ENCODE measurements around the gene ZDBF2. TPM values are rescaled to one million over a fixed set of nuclear protein-coding genes. Genes with fewer than 3 reads are reported as not detected.

Gene ZDBF2
- total and polyA plus RNA-seq, 9 of the 15 experiments (the other 6 are each of a cell fraction or from before 2014, with no cell fraction given), result 0.01 to 0.04 (median 0.03) TPM; not detected in 3

DNA sequence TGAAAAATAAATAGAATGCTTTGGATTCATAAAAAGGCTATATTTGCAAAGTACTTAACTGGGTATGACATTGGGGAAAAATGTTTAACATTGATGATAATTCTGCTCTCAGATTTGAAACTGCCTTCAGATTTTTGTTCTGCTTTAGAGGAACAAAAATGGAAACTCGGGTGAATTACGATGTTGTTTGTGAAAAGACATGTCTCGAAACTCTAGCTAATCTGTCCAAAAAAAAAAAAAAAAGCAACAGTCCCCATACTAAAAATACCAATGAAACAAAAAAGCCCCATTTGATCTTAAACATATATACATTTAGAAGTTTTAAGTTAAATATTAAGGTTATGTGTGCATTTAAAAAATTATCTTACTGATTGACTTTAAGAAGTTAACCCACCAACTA, 3.0 kb downstream of the ZDBF2 start (continued):
- TF ChIP-seq, protein P1, sequence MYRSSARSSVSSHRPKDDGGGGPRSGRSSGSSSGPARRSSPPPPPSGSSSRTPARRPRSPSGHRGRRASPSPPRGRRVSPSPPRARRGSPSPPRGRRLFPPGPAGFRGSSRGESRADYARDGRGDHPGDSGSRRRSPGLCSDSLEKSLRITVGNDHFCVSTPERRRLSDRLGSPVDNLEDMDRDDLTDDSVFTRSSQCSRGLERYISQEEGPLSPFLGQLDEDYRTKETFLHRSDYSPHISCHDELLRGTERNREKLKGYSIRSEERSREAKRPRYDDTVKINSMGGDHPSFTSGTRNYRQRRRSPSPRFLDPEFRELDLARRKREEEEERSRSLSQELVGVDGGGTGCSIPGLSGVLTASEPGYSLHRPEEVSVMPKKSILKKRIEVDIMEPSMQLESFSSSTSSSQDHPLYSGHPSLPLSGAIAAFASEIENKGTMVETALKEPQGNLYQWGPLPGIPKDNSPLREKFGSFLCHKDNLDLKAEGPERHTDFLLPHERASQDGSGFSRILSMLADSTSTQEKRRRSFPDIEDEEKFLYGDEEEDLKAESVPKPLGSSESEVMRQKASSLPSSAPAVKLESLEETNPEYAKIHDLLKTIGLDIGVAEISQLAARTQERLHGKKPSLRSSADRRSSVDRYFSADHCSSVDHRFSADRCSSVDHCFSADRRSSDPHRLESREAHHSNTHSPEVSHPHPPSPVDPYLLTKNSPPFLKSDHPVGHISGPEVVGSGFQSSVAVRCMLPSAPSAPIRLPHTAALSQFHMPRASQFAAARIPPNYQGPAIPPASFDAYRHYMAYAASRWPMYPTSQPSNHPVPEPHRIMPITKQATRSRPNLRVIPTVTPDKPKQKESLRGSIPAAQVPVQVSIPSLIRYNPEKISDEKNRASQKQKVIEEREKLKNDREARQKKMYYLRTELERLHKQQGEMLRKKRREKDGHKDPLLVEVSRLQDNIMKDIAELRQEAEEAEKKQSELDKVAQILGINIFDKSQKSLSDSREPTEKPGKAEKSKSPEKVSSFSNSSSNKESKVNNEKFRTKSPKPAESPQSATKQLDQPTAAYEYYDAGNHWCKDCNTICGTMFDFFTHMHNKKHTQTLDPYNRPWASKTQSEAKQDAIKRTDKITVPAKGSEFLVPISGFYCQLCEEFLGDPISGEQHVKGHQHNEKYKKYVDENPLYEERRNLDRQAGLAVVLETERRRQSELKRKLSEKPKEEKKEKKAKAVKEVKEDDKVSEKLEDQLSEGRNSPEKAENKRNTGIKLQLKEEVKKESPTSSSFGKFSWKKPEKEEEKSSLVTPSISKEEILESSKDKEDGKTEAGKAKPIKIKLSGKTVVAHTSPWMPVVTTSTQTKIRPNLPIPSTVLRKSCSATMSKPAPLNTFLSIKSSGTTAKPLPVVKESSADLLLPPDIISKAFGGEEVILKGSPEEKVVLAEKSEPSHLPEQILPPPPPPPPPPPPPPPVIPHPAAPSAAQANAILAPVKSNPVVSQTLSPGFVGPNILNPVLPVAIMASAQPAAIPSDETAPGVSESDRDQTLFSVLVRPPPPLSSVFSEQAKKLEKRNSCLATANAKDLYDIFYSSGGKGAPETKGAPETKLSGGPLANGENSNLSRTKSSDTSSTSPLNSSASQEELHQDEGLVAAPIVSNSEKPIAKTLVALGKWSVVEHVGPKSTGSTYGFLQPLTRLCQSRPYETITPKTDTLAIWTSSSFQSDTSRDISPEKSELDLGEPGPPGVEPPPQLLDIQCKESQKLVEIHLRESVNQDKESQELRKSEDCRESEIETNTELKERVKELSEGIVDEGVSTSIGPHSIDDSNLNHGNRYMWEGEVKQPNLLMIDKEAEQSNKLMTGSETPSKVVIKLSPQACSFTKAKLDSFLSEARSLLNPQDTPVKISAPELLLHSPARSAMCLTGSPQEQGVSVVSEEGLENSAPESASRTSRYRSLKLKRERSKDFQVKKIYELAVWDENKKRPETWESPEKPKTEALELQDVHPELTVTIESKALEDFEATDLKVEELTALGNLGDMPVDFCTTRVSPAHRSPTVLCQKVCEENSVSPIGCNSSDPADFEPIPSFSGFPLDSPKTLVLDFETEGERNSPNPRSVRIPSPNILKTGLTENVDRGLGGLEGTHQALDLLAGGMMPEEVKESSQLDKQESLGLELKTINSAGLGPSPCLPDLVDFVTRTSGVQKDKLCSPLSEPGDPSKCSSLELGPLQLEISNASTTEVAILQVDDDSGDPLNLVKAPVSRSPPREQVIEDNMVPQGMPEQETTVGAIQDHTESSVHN (IDR thresholded peaks at IDR 0.05; ENCODE audit: borderline replicate concordance in 1 of 2, low read depth in 1 of 2), result no peak
- TF ChIP-seq ZNF408 (CRISPR knock-in tag; IDR thresholded peaks at IDR 0.05; ENCODE audit: low read depth), result no peak
- TF ChIP-seq, protein P2, sequence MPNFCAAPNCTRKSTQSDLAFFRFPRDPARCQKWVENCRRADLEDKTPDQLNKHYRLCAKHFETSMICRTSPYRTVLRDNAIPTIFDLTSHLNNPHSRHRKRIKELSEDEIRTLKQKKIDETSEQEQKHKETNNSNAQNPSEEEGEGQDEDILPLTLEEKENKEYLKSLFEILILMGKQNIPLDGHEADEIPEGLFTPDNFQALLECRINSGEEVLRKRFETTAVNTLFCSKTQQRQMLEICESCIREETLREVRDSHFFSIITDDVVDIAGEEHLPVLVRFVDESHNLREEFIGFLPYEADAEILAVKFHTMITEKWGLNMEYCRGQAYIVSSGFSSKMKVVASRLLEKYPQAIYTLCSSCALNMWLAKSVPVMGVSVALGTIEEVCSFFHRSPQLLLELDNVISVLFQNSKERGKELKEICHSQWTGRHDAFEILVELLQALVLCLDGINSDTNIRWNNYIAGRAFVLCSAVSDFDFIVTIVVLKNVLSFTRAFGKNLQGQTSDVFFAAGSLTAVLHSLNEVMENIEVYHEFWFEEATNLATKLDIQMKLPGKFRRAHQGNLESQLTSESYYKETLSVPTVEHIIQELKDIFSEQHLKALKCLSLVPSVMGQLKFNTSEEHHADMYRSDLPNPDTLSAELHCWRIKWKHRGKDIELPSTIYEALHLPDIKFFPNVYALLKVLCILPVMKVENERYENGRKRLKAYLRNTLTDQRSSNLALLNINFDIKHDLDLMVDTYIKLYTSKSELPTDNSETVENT (CRISPR knock-in tag; IDR thresholded peaks at IDR 0.05), result no peak
- TF ChIP-seq, protein P3, sequence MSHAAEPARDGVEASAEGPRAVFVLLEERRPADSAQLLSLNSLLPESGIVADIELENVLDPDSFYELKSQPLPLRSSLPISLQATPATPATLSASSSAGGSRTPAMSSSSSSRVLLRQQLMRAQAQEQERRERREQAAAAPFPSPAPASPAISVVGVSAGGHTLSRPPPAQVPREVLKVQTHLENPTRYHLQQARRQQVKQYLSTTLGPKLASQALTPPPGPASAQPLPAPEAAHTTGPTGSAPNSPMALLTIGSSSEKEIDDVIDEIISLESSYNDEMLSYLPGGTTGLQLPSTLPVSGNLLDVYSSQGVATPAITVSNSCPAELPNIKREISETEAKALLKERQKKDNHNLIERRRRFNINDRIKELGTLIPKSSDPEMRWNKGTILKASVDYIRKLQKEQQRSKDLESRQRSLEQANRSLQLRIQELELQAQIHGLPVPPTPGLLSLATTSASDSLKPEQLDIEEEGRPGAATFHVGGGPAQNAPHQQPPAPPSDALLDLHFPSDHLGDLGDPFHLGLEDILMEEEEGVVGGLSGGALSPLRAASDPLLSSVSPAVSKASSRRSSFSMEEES (CRISPR knock-in tag; IDR thresholded peaks at IDR 0.05), result no peak
- TF ChIP-seq IFI16 (CRISPR knock-in tag; IDR thresholded peaks at IDR 0.05), result no peak
- no peak for TF ChIP-seq GTF2F1 (IDR thresholded peaks at IDR 0.05; ENCODE audit: low read depth, low read length)
- TF ChIP-seq ZNF354B (CRISPR knock-in tag; IDR thresholded peaks at IDR 0.05), result no peak
- TF ChIP-seq, protein P4, sequence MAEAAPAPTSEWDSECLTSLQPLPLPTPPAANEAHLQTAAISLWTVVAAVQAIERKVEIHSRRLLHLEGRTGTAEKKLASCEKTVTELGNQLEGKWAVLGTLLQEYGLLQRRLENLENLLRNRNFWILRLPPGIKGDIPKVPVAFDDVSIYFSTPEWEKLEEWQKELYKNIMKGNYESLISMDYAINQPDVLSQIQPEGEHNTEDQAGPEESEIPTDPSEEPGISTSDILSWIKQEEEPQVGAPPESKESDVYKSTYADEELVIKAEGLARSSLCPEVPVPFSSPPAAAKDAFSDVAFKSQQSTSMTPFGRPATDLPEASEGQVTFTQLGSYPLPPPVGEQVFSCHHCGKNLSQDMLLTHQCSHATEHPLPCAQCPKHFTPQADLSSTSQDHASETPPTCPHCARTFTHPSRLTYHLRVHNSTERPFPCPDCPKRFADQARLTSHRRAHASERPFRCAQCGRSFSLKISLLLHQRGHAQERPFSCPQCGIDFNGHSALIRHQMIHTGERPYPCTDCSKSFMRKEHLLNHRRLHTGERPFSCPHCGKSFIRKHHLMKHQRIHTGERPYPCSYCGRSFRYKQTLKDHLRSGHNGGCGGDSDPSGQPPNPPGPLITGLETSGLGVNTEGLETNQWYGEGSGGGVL (CRISPR knock-in tag; IDR thresholded peaks at IDR 0.05), result no peak

Data from K562 (cell line).